HepG2 (cell line): ENCODE measurements around the gene RIPK3. TPM values are rescaled to one million over a fixed set of nuclear protein-coding genes. Genes with fewer than 3 reads are reported as not detected.

Experiments
- CBX1 ChIP-seq: IDR thresholded peaks from one replicate; pipeline ENCODE4 v1.6.1; 2016; ENCODE audit warnings: antibody characterized with exemption, low read depth
- CCAR2 ChIP-seq: fragments of 200-400 bp; formaldehyde crosslinking; optimal IDR thresholded peaks from 2 replicates; pipeline ENCODE3; 2018; ENCODE audit warnings: low read depth, mild to moderate bottlenecking, low read length, moderate library complexity
- HOXD1 ChIP-seq: sonication (generic); formaldehyde crosslinking; IDR thresholded peaks from 2 replicates; pipeline ENCODE4 v1.5.0; 2020; ENCODE audit warnings: missing genetic modification reagents
- MIXL1 ChIP-seq: IDR thresholded peaks from 2 replicates; pipeline ENCODE4 v1.6.1; 2016
- MYNN ChIP-seq: sonication (generic); formaldehyde crosslinking; IDR thresholded peaks from 2 replicates; pipeline ENCODE4 v1.4.0; 2020; ENCODE audit warnings: mild to moderate bottlenecking, low read depth, missing genetic modification reagents
- NFE2L1 ChIP-seq: sonication (generic); formaldehyde crosslinking; IDR thresholded peaks from 2 replicates; pipeline ENCODE4 v1.4.0; 2020; ENCODE audit warnings: missing genetic modification reagents, mild to moderate bottlenecking, borderline replicate concordance
- ONECUT2 ChIP-seq: sonication (generic); formaldehyde crosslinking; IDR thresholded peaks from 2 replicates; pipeline ENCODE4 v1.4.0; 2020; ENCODE audit warnings: missing genetic modification reagents
- PAF1 ChIP-seq: IDR thresholded peaks from 2 replicates; pipeline ENCODE4 v1.6.1; 2016; ENCODE audit warnings: missing genetic modification reagents, missing compliant biosample characterization
- POLR2A ChIP-seq, 2 experiments: IDR thresholded peaks; 2 replicates each; pipeline ENCODE4 v1.6.1; 2011; ENCODE audit warnings: low read depth in 2 of 2, low read length in 2 of 2, mild to moderate bottlenecking in 1 of 2, moderate library complexity in 1 of 2; ENCODE audit not compliant: insufficient read depth in 1 of 2
- SMAD3 ChIP-seq: sonication (generic); formaldehyde crosslinking; IDR thresholded peaks from 2 replicates; pipeline ENCODE4 v1.4.0; 2020; ENCODE audit warnings: missing genetic modification reagents
- SRSF4 ChIP-seq: fragments of 200-400 bp; formaldehyde crosslinking; IDR thresholded peaks from one replicate; pipeline ENCODE4 v1.6.1; 2018; ENCODE audit warnings: mild to moderate bottlenecking, low read depth, low read length, moderate library complexity; ENCODE audit not compliant: poor library complexity, severe bottlenecking
- STAT6 ChIP-seq: sonication (generic); formaldehyde crosslinking; IDR thresholded peaks from 2 replicates; pipeline ENCODE4 v1.4.0; 2020; ENCODE audit warnings: missing genetic modification reagents, mild to moderate bottlenecking, borderline replicate concordance
- TGIF2 ChIP-seq: IDR thresholded peaks from 2 replicates; pipeline ENCODE4 v1.6.1; 2016; ENCODE audit warnings: control low read depth, missing compliant biosample characterization
- TOPORS ChIP-seq: sonication (generic); formaldehyde crosslinking; IDR thresholded peaks from 2 replicates; pipeline ENCODE4 v1.8.0; 2023; ENCODE audit warnings: mild to moderate bottlenecking, missing genetic modification reagents
- XBP1 ChIP-seq: sonication (generic); formaldehyde crosslinking; IDR thresholded peaks from 2 replicates; pipeline ENCODE4 v1.5.0; 2020; ENCODE audit warnings: missing genetic modification reagents
- ZBTB43 ChIP-seq: sonication (generic); formaldehyde crosslinking; conservative IDR thresholded peaks from 2 replicates; pipeline ENCODE4 v1.4.0; 2020; ENCODE audit warnings: missing genetic modification reagents
- ZNF17 ChIP-seq: sonication (generic); formaldehyde crosslinking; IDR thresholded peaks from 2 replicates; pipeline ENCODE4 v1.5.0; 2020; ENCODE audit warnings: mild to moderate bottlenecking, missing genetic modification reagents
- ZNF234 ChIP-seq: sonication (generic); formaldehyde crosslinking; conservative IDR thresholded peaks from 2 replicates; pipeline ENCODE4 v1.5.1; 2020; ENCODE audit warnings: mild to moderate bottlenecking, missing genetic modification reagents
- ZNF430 ChIP-seq: sonication (generic); formaldehyde crosslinking; IDR thresholded peaks from 2 replicates; pipeline ENCODE4 v1.9.0; 2021; ENCODE audit warnings: mild to moderate bottlenecking, missing genetic modification reagents
- ZNF44 ChIP-seq: sonication (generic); formaldehyde crosslinking; IDR thresholded peaks from 2 replicates; pipeline ENCODE4 v1.5.1; 2020; ENCODE audit warnings: mild to moderate bottlenecking, missing genetic modification reagents
- ZNF569 ChIP-seq: sonication (generic); formaldehyde crosslinking; IDR thresholded peaks from 2 replicates; pipeline ENCODE4 v1.5.0; 2020; ENCODE audit warnings: mild to moderate bottlenecking, missing genetic modification reagents, moderate library complexity, borderline replicate concordance
- ZNF792 ChIP-seq: IDR thresholded peaks from 2 replicates; pipeline ENCODE4 v1.6.1; 2016
- polyA plus RNA-seq, 8 experiments: library from polyadenylated mRNA; depleted of rRNA in 3 of 8; stranded (reverse) in 7 of 8; unstranded in 1 of 8; fragments of >200 nt; fragmentation: Illumina TruSeq in 4 of 8; extraction: Trizol in 4 of 8; gene quantifications; 2 replicates each; pipeline versions ENCODE4 v1.2.1 to v1.2.3, GENCODE V29; 2011 to 2016; ENCODE audit warnings: low read depth in 4 of 8, missing spikeins in 1 of 8, mixed read lengths in 1 of 8; ENCODE audit not compliant: insufficient read depth in 1 of 8
- total RNA-seq, 5 experiments: library from RNA; depleted of rRNA; stranded (reverse); fragments of >200 nt; fragmentation: Illumina TruSeq; extraction: Trizol; gene quantifications; 2 replicates each; pipeline ENCODE4 v1.2.3, GENCODE V29; 2016; ENCODE audit warnings: low read depth in 1 of 5
- TF ChIP-seq, protein P1 (sequence below): sonication (generic); formaldehyde crosslinking; IDR thresholded peaks from 2 replicates; pipeline ENCODE4 v1.8.0; 2022; ENCODE audit warnings: mild to moderate bottlenecking, missing genetic modification reagents; ENCODE audit not compliant: insufficient replicate concordance
- TF ChIP-seq, protein P2 (sequence below): sonication (generic); formaldehyde crosslinking; IDR thresholded peaks from 2 replicates; pipeline ENCODE4 v1.4.0; 2020; ENCODE audit warnings: mild to moderate bottlenecking, missing genetic modification reagents

The RIPK3 gene
- total and polyA plus RNA-seq, 2 of the 13 experiments (the other 11 are each of a cell fraction or from before 2014, with no cell fraction given) = not detected

DNA sequence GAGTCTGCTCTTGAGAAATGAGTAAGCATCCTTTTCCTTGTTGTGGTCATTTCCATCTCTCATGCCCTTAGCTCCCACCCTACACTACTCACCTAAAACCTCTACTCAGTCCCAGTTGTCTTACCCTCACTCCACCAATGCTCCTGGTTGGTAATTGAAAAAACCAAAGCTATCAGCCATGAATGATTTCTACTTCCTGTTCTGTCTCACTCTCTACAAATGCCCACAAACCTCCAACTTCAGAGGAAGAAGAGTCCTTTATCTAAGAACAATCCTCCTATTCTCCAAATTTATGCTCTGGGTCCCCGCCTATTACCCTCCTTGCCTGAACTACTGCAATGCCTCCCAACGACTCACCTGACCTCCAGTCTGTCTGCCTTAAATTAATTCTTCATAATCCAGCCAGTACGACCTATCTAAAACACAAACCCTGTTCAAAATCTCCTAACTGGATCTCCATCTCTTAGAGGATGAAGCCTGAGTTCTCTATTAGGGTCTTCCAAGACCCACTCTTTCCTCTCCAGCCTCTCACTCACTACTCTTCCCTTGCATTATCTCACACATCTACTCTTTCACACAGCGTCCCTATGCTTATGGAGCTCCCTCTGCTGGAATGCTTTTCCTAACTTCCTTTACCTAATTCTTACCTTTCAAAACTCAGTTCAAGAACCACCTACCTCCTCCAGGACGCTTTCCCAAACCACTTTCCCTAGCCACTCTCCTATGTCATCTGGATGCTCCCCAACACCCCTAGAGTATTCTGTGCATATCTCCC lies 42.4 kb downstream of the RIPK3 start (continued):
- TF ChIP-seq, protein P1, sequence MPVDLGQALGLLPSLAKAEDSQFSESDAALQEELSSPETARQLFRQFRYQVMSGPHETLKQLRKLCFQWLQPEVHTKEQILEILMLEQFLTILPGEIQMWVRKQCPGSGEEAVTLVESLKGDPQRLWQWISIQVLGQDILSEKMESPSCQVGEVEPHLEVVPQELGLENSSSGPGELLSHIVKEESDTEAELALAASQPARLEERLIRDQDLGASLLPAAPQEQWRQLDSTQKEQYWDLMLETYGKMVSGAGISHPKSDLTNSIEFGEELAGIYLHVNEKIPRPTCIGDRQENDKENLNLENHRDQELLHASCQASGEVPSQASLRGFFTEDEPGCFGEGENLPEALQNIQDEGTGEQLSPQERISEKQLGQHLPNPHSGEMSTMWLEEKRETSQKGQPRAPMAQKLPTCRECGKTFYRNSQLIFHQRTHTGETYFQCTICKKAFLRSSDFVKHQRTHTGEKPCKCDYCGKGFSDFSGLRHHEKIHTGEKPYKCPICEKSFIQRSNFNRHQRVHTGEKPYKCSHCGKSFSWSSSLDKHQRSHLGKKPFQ (CRISPR knock-in tag) = no peak
- 0 out of 2 replicates have a peak, but pooled peaks have one; percentile 38 for TF ChIP-seq HOXD1
- no peak for TF ChIP-seq ZNF44
- TF ChIP-seq SRSF4 = no peak
- no peak for TF ChIP-seq ZNF234 (CRISPR knock-in tag)
- TF ChIP-seq CBX1 = no peak
- no peak for TF ChIP-seq ZNF569 (CRISPR knock-in tag)
- TF ChIP-seq SMAD3 (CRISPR knock-in tag) = 0 out of 2 replicates have a peak, but pooled peaks have one; percentile 19
- no peak for TF ChIP-seq MYNN (CRISPR knock-in tag)
- TF ChIP-seq MIXL1 = peak; percentile 90
- no peak for TF ChIP-seq ONECUT2 (CRISPR knock-in tag)
- 0 out of 2 replicates have a peak, but pooled peaks have one; percentile 10 for TF ChIP-seq ZBTB43 (CRISPR knock-in tag)
- no peak for TF ChIP-seq TGIF2 (CRISPR knock-in tag)
- no peak; the same call in 1 of the 2 replicates for TF ChIP-seq TOPORS (CRISPR knock-in tag)
- TF ChIP-seq ZNF792 (CRISPR knock-in tag) = peak; percentile 77
- TF ChIP-seq NFE2L1 = no peak
- no peak for TF ChIP-seq ZNF17 (CRISPR knock-in tag)
- TF ChIP-seq ZNF430 (CRISPR knock-in tag) = peak; percentile 76; the same call in 1 of the 2 replicates
- no peak for TF ChIP-seq PAF1
- TF ChIP-seq XBP1 = no peak
- TF ChIP-seq STAT6 = no peak
- TF ChIP-seq POLR2A (IDR thresholded peaks at IDR 0.05; ENCODE audit: insufficient read depth in 1 of 2, low read depth in 2 of 2, low read length in 2 of 2) = no peak
- peak; percentile 78 for TF ChIP-seq CCAR2
- TF ChIP-seq, protein P2, sequence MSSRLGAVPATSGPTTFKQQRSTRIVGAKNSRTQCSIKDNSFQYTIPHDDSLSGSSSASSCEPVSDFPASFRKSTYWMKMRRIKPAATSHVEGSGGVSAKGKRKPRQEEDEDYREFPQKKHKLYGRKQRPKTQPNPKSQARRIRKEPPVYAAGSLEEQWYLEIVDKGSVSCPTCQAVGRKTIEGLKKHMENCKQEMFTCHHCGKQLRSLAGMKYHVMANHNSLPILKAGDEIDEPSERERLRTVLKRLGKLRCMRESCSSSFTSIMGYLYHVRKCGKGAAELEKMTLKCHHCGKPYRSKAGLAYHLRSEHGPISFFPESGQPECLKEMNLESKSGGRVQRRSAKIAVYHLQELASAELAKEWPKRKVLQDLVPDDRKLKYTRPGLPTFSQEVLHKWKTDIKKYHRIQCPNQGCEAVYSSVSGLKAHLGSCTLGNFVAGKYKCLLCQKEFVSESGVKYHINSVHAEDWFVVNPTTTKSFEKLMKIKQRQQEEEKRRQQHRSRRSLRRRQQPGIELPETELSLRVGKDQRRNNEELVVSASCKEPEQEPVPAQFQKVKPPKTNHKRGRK (CRISPR knock-in tag) = peak; percentile 37; the same call in 1 of the 2 replicates
